HEK293 (cell line): ENCODE data around the gene CD69.

Source experiments
- ZBTB1 ChIP-seq: fragments of 450-650 bp; formaldehyde crosslinking; IDR thresholded peaks from 2 replicates; pipeline ENCODE4 v1.5.1; 2016; ENCODE audit warnings: missing biosample characterization, missing genetic modification characterization
- ZIC2 ChIP-seq: fragments of 450-650 bp; formaldehyde crosslinking; IDR thresholded peaks from 2 replicates; pipeline ENCODE4 v1.5.1; 2016; ENCODE audit warnings: missing biosample characterization, missing genetic modification characterization
- ZNF324 ChIP-seq: fragments of 450-650 bp; formaldehyde crosslinking; IDR thresholded peaks from 2 replicates; pipeline ENCODE4 v1.5.1; 2016; ENCODE audit warnings: missing biosample characterization, missing genetic modification characterization
- ZNF366 ChIP-seq: fragments of 450-650 bp; formaldehyde crosslinking; conservative IDR thresholded peaks from 2 replicates; pipeline ENCODE4 v1.5.1; 2016; ENCODE audit warnings: missing biosample characterization, missing genetic modification characterization
- ZNF501 ChIP-seq: fragments of 450-650 bp; formaldehyde crosslinking; IDR thresholded peaks from 2 replicates; pipeline ENCODE4 v1.5.1; 2016; ENCODE audit warnings: missing biosample characterization, missing genetic modification characterization
- TF ChIP-seq, protein P1 (sequence below): fragments of 450-650 bp; formaldehyde crosslinking; IDR thresholded peaks from 2 replicates; pipeline ENCODE4 v1.5.1; 2016; ENCODE audit warnings: missing biosample characterization, missing genetic modification characterization

DNA sequence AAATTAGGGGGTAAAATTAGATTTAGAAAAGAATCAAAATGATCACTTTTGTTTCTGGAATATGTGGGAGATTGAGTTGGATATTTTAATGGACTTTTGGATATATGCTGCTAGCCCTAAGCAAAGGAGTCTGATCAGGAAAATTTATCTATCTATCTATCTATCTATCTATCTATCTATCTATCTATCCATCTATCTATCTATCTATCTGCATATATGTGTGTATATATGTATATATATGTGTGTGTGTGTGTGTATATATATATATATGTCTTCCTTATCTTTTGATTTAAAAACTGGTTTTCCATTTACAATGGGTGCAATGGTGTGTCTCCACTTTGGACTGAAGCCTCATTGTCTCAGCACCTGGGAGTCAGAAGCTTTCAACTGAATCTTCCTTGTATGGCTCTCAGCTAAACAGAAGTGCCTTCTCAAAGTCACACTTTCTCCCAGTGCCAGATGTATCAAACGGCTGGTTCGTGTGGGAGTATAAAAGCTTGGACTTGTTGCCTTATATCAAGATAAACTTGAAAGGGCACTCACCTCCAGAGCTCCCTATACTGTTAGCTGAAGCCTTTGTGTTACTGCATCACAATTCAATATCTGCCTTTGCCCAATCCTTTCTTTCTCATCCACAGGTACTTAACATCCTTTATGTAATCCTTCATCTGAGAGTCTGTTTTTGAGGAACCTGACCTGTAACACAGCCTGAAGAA lies 31.6 kb upstream of the CD69 start:
- no peak for TF ChIP-seq ZNF366
- no peak for TF ChIP-seq ZBTB1 (tag by site-specific recombination)
- TF ChIP-seq ZNF324 (tag by site-specific recombination): no peak
- TF ChIP-seq, protein P1, sequence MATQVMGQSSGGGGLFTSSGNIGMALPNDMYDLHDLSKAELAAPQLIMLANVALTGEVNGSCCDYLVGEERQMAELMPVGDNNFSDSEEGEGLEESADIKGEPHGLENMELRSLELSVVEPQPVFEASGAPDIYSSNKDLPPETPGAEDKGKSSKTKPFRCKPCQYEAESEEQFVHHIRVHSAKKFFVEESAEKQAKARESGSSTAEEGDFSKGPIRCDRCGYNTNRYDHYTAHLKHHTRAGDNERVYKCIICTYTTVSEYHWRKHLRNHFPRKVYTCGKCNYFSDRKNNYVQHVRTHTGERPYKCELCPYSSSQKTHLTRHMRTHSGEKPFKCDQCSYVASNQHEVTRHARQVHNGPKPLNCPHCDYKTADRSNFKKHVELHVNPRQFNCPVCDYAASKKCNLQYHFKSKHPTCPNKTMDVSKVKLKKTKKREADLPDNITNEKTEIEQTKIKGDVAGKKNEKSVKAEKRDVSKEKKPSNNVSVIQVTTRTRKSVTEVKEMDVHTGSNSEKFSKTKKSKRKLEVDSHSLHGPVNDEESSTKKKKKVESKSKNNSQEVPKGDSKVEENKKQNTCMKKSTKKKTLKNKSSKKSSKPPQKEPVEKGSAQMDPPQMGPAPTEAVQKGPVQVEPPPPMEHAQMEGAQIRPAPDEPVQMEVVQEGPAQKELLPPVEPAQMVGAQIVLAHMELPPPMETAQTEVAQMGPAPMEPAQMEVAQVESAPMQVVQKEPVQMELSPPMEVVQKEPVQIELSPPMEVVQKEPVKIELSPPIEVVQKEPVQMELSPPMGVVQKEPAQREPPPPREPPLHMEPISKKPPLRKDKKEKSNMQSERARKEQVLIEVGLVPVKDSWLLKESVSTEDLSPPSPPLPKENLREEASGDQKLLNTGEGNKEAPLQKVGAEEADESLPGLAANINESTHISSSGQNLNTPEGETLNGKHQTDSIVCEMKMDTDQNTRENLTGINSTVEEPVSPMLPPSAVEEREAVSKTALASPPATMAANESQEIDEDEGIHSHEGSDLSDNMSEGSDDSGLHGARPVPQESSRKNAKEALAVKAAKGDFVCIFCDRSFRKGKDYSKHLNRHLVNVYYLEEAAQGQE (tag by site-specific recombination): no peak
- no peak for TF ChIP-seq ZNF501
- TF ChIP-seq ZIC2 (tag by site-specific recombination): no peak
